Measurements from ENCODE around the gene MBNL2. TPM values are rescaled to one million over a fixed set of nuclear protein-coding genes. Genes with fewer than 3 reads are reported as not detected.
A peak's percentile ranks its signal among the peaks of the same experiment; 100 is the strongest.

MBNL2 gene
- total RNA-seq, 4 donors from 2014 or later, result 113 to 129 (median 118) TPM

- peak; percentile 84 for ATAC-seq
- Histone ChIP-seq H3K27ac (peak overlapping the region; percentile 93 to 98 (median 96)), H3K4me1 (peaks cover 16 to 52% (median 19%) of the 10 kb centered on the region in 3 donors), H3K36me3 (no peaks in the 10 kb centered on the region), H3K9me3 (no peaks in the 10 kb centered on the region), H3K4me3 (peak overlapping the region; percentile 65 to 84), H3K27me3 (no peaks in the 10 kb centered on the region)
- WGBS, 2 donors (ENCODE audit: low coverage in 1 of 2), result 0 to 1% methylated on average over 6 to 7 of the region's 11 CpGs
- TF ChIP-seq POLR2AphosphoS5 (IDR thresholded peaks at IDR 0.05) (peak; percentile 82), CTCF (IDR thresholded peaks at IDR 0.05) (peak in 2 of 4 experiments; percentile 25 to 44), POLR2A (IDR thresholded peaks at IDR 0.05) (peak; percentile 4 to 16), EP300 (IDR thresholded peaks at IDR 0.05) (no peak)
These were observed 1.8 kb downstream of the MBNL2 start for GRCh38 chr13:97223711-97224541.

- Histone ChIP-seq H3K4me3 (peak overlapping the region; percentile 65 to 84), H3K9me3 (no peaks in the 10 kb centered on the region), H3K36me3 (no peaks in the 10 kb centered on the region), H3K27ac (peak overlapping the region; percentile 93 to 98 (median 96)), H3K4me1 (peaks cover 22 to 60% (median 23%) of the 10 kb centered on the region in 3 donors), H3K27me3 (no peaks in the 10 kb centered on the region)
- TF ChIP-seq POLR2AphosphoS5 (IDR thresholded peaks at IDR 0.05) (peak; percentile 41), CTCF (IDR thresholded peaks at IDR 0.05) (no peak), POLR2A (IDR thresholded peaks at IDR 0.05) (no peak)
- no peak for ATAC-seq
- WGBS, 2 donors (ENCODE audit: low coverage in 1 of 2), result 2 to 5% methylated on average over 5 of the region's 5 CpGs
These were observed 2.6 kb downstream of the MBNL2 start for GRCh38 chr13:97224544-97225300.

- no peak for ATAC-seq
- H3K9me3 ChIP-seq, result no peaks in the 10 kb centered on the region
- peak overlapping the region; percentile 65 to 84 for H3K4me3 ChIP-seq
- peaks cover 24 to 68% (median 27%) of the 10 kb centered on the region in 3 donors for H3K4me1 ChIP-seq
- H3K27me3 ChIP-seq, result no peaks in the 10 kb centered on the region
- peak overlapping the region; percentile 79 to 98 (median 94) for H3K27ac ChIP-seq
- no peaks in the 10 kb centered on the region for H3K36me3 ChIP-seq
- 23 to 32% methylated on average over 4 of the region's 4 CpGs for WGBS, 2 donors (ENCODE audit: low coverage in 1 of 2)
- TF ChIP-seq CTCF (IDR thresholded peaks at IDR 0.05) (no peak), EP300 (IDR thresholded peaks at IDR 0.05) (no peak), POLR2AphosphoS5 (IDR thresholded peaks at IDR 0.05) (no peak), POLR2A (IDR thresholded peaks at IDR 0.05) (no peak)
These were observed 3.4 kb downstream of the MBNL2 start for GRCh38 chr13:97225533-97225932.

GRCh38 chr13:97226013-97226412 is 3.9 kb downstream of the MBNL2 start:
- no peak for ATAC-seq
- Histone ChIP-seq H3K27me3 (no peaks in the 10 kb centered on the region), H3K9me3 (no peaks in the 10 kb centered on the region), H3K4me3 (peak overlapping the region; percentile 65 to 84), H3K36me3 (no peaks in the 10 kb centered on the region), H3K4me1 (peaks cover 28 to 73% (median 31%) of the 10 kb centered on the region in 3 donors), H3K27ac (peak overlapping the region; percentile 79 to 98 (median 94))
- 5 to 16% methylated on average over 8 of the region's 8 CpGs for WGBS, 2 donors (ENCODE audit: low coverage in 1 of 2)
- no peak for TF ChIP-seq POLR2A (IDR thresholded peaks at IDR 0.05)
- TF ChIP-seq CTCF (IDR thresholded peaks at IDR 0.05), result no peak
- TF ChIP-seq POLR2AphosphoS5 (IDR thresholded peaks at IDR 0.05), result no peak
- no peak for TF ChIP-seq EP300 (IDR thresholded peaks at IDR 0.05)
